ENCODE data around the gene NFIB. TPM values are rescaled to one million over a fixed set of nuclear protein-coding genes. Genes with fewer than 3 reads are reported as not detected.

NFIB gene
- total RNA-seq, 1 experiment from 2014 or later: 12.5 TPM

DNA sequence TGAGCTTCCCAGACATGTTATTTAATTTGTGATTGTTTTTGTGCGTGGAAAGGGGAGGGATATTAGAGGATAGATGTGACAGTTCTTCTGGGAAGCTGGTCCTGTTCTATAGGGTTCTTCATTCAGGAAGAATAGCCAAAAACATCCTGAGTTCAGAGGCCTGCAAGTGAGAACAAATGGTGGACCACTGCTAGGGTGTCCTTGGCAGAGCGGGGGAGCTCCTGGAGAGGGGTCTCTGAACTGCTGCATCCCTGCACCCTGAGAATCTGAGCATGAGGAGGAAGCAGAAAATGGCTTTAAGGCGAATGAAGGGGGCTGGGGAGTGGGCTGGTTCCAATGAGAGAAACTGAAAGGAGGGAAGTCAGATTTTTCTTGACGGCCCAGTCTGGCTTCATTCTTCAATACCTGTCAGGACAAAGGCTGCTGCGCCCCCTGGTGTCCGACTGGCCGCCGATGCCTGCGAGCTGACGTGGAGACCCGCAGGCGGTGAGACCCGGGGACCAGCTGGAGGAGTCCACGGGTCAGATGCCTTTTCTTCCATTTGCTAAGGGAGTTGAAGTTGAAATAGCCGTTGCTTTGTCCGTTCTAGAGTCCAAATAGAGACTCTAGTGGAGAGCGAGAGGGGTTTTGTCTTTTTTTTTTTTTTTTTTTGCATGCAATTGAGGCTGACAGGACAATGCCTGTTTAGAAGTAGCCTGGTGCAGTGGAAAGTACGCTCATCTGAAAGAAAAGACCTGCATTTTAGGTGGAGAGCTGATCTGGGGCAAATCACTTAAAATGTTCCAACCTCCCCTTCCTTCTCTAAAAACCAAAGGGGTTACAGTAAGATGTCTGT, 39.5 kb upstream of the NFIB start:
- H3K27me3 Mint-ChIP-seq (ENCODE audit: low read depth): peaks cover 60% of the 10 kb centered on the region
- TF ChIP-seq, protein P1, sequence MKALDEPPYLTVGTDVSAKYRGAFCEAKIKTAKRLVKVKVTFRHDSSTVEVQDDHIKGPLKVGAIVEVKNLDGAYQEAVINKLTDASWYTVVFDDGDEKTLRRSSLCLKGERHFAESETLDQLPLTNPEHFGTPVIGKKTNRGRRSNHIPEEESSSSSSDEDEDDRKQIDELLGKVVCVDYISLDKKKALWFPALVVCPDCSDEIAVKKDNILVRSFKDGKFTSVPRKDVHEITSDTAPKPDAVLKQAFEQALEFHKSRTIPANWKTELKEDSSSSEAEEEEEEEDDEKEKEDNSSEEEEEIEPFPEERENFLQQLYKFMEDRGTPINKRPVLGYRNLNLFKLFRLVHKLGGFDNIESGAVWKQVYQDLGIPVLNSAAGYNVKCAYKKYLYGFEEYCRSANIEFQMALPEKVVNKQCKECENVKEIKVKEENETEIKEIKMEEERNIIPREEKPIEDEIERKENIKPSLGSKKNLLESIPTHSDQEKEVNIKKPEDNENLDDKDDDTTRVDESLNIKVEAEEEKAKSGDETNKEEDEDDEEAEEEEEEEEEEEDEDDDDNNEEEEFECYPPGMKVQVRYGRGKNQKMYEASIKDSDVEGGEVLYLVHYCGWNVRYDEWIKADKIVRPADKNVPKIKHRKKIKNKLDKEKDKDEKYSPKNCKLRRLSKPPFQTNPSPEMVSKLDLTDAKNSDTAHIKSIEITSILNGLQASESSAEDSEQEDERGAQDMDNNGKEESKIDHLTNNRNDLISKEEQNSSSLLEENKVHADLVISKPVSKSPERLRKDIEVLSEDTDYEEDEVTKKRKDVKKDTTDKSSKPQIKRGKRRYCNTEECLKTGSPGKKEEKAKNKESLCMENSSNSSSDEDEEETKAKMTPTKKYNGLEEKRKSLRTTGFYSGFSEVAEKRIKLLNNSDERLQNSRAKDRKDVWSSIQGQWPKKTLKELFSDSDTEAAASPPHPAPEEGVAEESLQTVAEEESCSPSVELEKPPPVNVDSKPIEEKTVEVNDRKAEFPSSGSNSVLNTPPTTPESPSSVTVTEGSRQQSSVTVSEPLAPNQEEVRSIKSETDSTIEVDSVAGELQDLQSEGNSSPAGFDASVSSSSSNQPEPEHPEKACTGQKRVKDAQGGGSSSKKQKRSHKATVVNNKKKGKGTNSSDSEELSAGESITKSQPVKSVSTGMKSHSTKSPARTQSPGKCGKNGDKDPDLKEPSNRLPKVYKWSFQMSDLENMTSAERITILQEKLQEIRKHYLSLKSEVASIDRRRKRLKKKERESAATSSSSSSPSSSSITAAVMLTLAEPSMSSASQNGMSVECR (CRISPR knock-in tag; IDR thresholded peaks at IDR 0.05; ENCODE audit: borderline replicate concordance): no peak
- TF ChIP-seq, protein P2, sequence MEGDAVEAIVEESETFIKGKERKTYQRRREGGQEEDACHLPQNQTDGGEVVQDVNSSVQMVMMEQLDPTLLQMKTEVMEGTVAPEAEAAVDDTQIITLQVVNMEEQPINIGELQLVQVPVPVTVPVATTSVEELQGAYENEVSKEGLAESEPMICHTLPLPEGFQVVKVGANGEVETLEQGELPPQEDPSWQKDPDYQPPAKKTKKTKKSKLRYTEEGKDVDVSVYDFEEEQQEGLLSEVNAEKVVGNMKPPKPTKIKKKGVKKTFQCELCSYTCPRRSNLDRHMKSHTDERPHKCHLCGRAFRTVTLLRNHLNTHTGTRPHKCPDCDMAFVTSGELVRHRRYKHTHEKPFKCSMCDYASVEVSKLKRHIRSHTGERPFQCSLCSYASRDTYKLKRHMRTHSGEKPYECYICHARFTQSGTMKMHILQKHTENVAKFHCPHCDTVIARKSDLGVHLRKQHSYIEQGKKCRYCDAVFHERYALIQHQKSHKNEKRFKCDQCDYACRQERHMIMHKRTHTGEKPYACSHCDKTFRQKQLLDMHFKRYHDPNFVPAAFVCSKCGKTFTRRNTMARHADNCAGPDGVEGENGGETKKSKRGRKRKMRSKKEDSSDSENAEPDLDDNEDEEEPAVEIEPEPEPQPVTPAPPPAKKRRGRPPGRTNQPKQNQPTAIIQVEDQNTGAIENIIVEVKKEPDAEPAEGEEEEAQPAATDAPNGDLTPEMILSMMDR (IDR thresholded peaks at IDR 0.05): peak; percentile 84
- ChIA-PET CTCF (interaction anchor here (0.5 to 2.2 kb wide), 40 partner anchors 9 to 1091 kb away, joined by 3 to 24 read pairs (median 4); no protein-coding TSS in a partner anchor), POLR2A (interaction anchor here (0.7 to 1.0 kb wide), 2 partner anchors 37 to 117 kb away, joined by 4 to 15 read pairs; no protein-coding TSS in a partner anchor)
- no peak overlapping the region for H3K27ac Mint-ChIP-seq
- H3K9me3 Mint-ChIP-seq: no peaks in the 10 kb centered on the region
- no peaks in the 10 kb centered on the region for H3K36me3 Mint-ChIP-seq
- peaks cover 67% of the 10 kb centered on the region for H3K4me1 Mint-ChIP-seq
- peak overlapping the region; percentile 40 for H3K4me3 Mint-ChIP-seq
- peak; percentile 98 for DNase-seq (ENCODE audit: low spot score)
- ATAC-seq: peak; percentile 75

DNA sequence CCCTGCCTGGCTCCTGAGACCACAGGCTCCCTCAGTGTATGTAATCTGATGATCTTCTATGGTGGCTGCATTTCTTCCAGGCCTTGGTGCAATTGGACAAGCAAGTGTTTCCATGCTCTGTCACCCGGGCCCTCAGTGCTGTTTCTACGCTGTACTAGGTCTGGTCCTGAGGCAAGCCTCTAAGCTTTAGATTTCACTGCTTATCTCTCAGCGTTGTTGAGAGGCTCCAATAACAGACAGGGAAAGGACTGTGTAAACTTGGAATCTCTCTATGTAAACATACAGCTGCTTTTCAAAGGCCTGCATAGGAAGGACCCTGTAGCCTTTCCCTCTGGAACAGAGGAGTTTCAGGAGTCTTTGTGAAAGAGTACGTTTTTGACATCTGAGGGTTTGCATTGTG, 38.6 kb upstream of the NFIB start:
- Mint-ChIP-seq H3K9me3 (no peaks in the 10 kb centered on the region), H3K27ac (no peak overlapping the region), H3K4me3 (no peak overlapping the region), H3K36me3 (no peaks in the 10 kb centered on the region), H3K27me3 (ENCODE audit: low read depth) (peaks cover 69% of the 10 kb centered on the region), H3K4me1 (peaks cover 72% of the 10 kb centered on the region)
- POLR2A ChIA-PET: no interaction called here
- no peak for TF ChIP-seq RORB (CRISPR knock-in tag; IDR thresholded peaks at IDR 0.05)
- TF ChIP-seq NR3C1 (CRISPR knock-in tag; conservative IDR thresholded peaks at IDR 0.05; ENCODE audit: low read depth): no peak
- TF ChIP-seq ZBTB21 (CRISPR knock-in tag; IDR thresholded peaks at IDR 0.05; ENCODE audit: borderline replicate concordance): no peak
- no peak for TF ChIP-seq GABPB1 (CRISPR knock-in tag; IDR thresholded peaks at IDR 0.05)
- no peak for TF ChIP-seq HMGA2 (CRISPR knock-in tag; IDR thresholded peaks at IDR 0.05)
- TF ChIP-seq, protein P3, sequence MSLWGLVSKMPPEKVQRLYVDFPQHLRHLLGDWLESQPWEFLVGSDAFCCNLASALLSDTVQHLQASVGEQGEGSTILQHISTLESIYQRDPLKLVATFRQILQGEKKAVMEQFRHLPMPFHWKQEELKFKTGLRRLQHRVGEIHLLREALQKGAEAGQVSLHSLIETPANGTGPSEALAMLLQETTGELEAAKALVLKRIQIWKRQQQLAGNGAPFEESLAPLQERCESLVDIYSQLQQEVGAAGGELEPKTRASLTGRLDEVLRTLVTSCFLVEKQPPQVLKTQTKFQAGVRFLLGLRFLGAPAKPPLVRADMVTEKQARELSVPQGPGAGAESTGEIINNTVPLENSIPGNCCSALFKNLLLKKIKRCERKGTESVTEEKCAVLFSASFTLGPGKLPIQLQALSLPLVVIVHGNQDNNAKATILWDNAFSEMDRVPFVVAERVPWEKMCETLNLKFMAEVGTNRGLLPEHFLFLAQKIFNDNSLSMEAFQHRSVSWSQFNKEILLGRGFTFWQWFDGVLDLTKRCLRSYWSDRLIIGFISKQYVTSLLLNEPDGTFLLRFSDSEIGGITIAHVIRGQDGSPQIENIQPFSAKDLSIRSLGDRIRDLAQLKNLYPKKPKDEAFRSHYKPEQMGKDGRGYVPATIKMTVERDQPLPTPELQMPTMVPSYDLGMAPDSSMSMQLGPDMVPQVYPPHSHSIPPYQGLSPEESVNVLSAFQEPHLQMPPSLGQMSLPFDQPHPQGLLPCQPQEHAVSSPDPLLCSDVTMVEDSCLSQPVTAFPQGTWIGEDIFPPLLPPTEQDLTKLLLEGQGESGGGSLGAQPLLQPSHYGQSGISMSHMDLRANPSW (CRISPR knock-in tag; conservative IDR thresholded peaks at IDR 0.05; ENCODE audit: low read depth): no peak
- TF ChIP-seq ZNF121 (CRISPR knock-in tag; IDR thresholded peaks at IDR 0.05): no peak
- TF ChIP-seq, protein P4, sequence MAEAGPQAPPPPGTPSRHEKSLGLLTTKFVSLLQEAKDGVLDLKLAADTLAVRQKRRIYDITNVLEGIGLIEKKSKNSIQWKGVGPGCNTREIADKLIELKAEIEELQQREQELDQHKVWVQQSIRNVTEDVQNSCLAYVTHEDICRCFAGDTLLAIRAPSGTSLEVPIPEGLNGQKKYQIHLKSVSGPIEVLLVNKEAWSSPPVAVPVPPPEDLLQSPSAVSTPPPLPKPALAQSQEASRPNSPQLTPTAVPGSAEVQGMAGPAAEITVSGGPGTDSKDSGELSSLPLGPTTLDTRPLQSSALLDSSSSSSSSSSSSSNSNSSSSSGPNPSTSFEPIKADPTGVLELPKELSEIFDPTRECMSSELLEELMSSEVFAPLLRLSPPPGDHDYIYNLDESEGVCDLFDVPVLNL (CRISPR knock-in tag; IDR thresholded peaks at IDR 0.05; ENCODE audit: borderline replicate concordance, low read depth): no peak
- CTCF ChIA-PET: interaction anchor here (0.7 to 2.2 kb wide), 4 partner anchors 8 to 635 kb away, joined by 3 to 24 read pairs (median 3); no protein-coding TSS in a partner anchor
- ATAC-seq: no peak
- no peak for DNase-seq (ENCODE audit: low spot score)
